OCI-M2 (cell line): Measurements from ENCODE around the gene PEAK3.
A peak's percentile ranks its signal among the peaks of the same experiment; 100 is the strongest.

Source experiments
- DNase-seq: peaks from one replicate; lab custom pipeline; 2025; ENCODE audit not compliant: unreplicated experiment; lab: John Stamatoyannopoulos, UW

Gene PEAK3

GRCh38 chr19:2239173-2239572 lies 42.8 kb downstream of the PEAK3 start:
- no peak for DNase-seq

GRCh38 chr19:2237869-2238153 lies 44.2 kb downstream of the PEAK3 start:
- no peak for DNase-seq

- no peak for DNase-seq
Measured at GRCh38 chr19:2237051-2237868, 44.7 kb downstream of the PEAK3 start.

- DNase-seq, result peak; percentile 84
Measured at GRCh38 chr19:2236314-2237050, 45.5 kb downstream of the PEAK3 start, which contains the start of the genes PLEKHJ1 and SF3A2. TSS of gene PLEKHJ1 (minus strand) at chr19:2236329. CDS start at chr19:2236248, 81 bp downstream. TSS of gene SF3A2 (plus strand) at chr19:2236824. CDS start at chr19:2243419, 6,595 bp downstream.

- no peak for DNase-seq
Measured at GRCh38 chr19:2236064-2236313, 46.0 kb downstream of the PEAK3 start.

GRCh38 chr19:2235381-2236063 lies 46.5 kb downstream of the PEAK3 start:
- no peak for DNase-seq

- DNase-seq, result no peak
Measured at GRCh38 chr19:2234996-2235380, 47.0 kb downstream of the PEAK3 start.

- no peak for DNase-seq
Measured at GRCh38 chr19:2233601-2234280, 48.2 kb downstream of the PEAK3 start.

- DNase-seq, result no peak
Measured at GRCh38 chr19:2232286-2233151, 49.5 kb downstream of the PEAK3 start.

- no peak for DNase-seq
Measured at GRCh38 chr19:2231621-2232221, 50.3 kb downstream of the PEAK3 start.

GRCh38 chr19:2230807-2231533 lies 51.0 kb downstream of the PEAK3 start:
- no peak for DNase-seq

GRCh38 chr19:2230033-2230531 lies 51.9 kb downstream of the PEAK3 start:
- DNase-seq, result no peak

GRCh38 chr19:2229103-2230032 lies 52.6 kb downstream of the PEAK3 start:
- no peak for DNase-seq

- DNase-seq, result no peak
Measured at GRCh38 chr19:2228157-2229030, 53.6 kb downstream of the PEAK3 start.

- DNase-seq, result no peak
Measured at GRCh38 chr19:2227415-2228156, 54.4 kb downstream of the PEAK3 start.

- DNase-seq, result no peak
Measured at GRCh38 chr19:2226840-2227360, 55.1 kb downstream of the PEAK3 start.
